Limb (tissue), 2 donors: ENCODE measurements around the gene ADGRB2.

Source experiments
- DNase-seq, 2 donors: peaks; one replicate each; pipeline ENCODE4 v3.0.0-alpha.2; 2016; ENCODE audit errors: extremely low spot score in 2 of 2

ADGRB2 gene

GRCh38 chr1:31685795-31686194 lies 78.3 kb downstream of the ADGRB2 start:
- DNase-seq: no peak

- no peak for DNase-seq
These were observed 80.1 kb downstream of the ADGRB2 start for GRCh38 chr1:31683997-31684396.

- DNase-seq: no peak
These were observed 82.7 kb downstream of the ADGRB2 start for GRCh38 chr1:31681415-31681814.

- DNase-seq: no peak
These were observed 84.4 kb downstream of the ADGRB2 start for GRCh38 chr1:31679676-31680230.

GRCh38 chr1:31679091-31679490 lies 85.0 kb downstream of the ADGRB2 start:
- no peak for DNase-seq

- DNase-seq: no peak
These were observed 85.5 kb downstream of the ADGRB2 start for GRCh38 chr1:31678681-31679080.

- DNase-seq: no peak
These were observed 86.2 kb downstream of the ADGRB2 start for GRCh38 chr1:31677949-31678348.

- no peak for DNase-seq
These were observed 86.7 kb downstream of the ADGRB2 start for GRCh38 chr1:31677401-31677800.
